Nephron (organoid): ENCODE data around the gene ZMYND10.

Experiments
- H3K27ac Mint-ChIP-seq, 3 experiments: 2 replicates each; pipeline ENCODE4 v1.8.0; 2020; ENCODE audit warnings: mixed read lengths in 3 of 3, mild to moderate bottlenecking in 2 of 3, moderate library complexity in 1 of 3
- H3K27me3 Mint-ChIP-seq: 2 replicates; pipeline ENCODE4 v1.8.0; 2021; ENCODE audit warnings: low read depth, mild to moderate bottlenecking, moderate library complexity, mixed read lengths
- H3K36me3 Mint-ChIP-seq: 2 replicates; pipeline ENCODE4 v1.8.0; 2020; ENCODE audit warnings: low read depth, mixed read lengths
- H3K4me1 Mint-ChIP-seq: 2 replicates; pipeline ENCODE4 v1.8.0; 2020; ENCODE audit warnings: mixed read lengths
- H3K4me3 Mint-ChIP-seq, 3 experiments: 2 replicates each; pipeline ENCODE4 v1.8.0; 2020; ENCODE audit warnings: mild to moderate bottlenecking in 3 of 3, mixed read lengths in 3 of 3, moderate library complexity in 2 of 3
- H3K9me3 Mint-ChIP-seq: 2 replicates; pipeline ENCODE4 v1.8.0; 2020; ENCODE audit warnings: mixed read lengths
- CTCF ChIP-seq, 3 experiments: fragments of 200-600 bp; sonication (generic); IDR thresholded peaks; one replicate each; pipeline ENCODE4 v1.5.0; 2021; ENCODE audit warnings: antibody characterized with exemption in 3 of 3; ENCODE audit not compliant: unreplicated experiment in 3 of 3

ZMYND10 gene

GRCh38 chr3:50322386-50323091 lies 23.0 kb downstream of the ZMYND10 start, which contains the start of gene HYAL2:
Gene HYAL2, minus strand, starts transcription at chr3:50322745. Its CDS starts 2,256 bp downstream, at chr3:50320489.
- H3K27ac Mint-ChIP-seq, result peak within 1 kb of the TSS; percentile 99 to 100 (median 99)
- H3K4me1 Mint-ChIP-seq, result peaks cover 41% of the 10 kb centered on the region
- H3K27me3 Mint-ChIP-seq, result no peaks in the 10 kb centered on the region

DNA sequence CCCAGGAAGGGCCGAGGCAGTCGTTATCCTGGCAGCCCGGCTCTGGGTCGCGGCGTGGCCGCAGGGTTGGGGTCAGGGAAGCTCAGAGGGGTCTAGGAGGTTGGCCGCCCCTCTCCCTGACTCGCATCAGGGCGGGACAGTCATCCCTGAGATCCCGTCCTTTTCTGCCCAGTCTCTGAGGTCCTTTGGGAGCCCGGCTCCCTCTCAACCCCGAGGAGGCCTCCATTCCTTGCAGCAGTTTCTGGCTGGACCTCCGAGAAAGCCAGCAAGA lies 23.5 kb downstream of the ZMYND10 start:
- peak overlapping the region; percentile 86 to 92 (median 88) for H3K4me3 Mint-ChIP-seq

More at GRCh38 chr3:50322386-50323091, 23.0 kb downstream of the ZMYND10 start, which contains the start of gene HYAL2:
- Mint-ChIP-seq H3K36me3 (peaks cover 21% of the 10 kb centered on the region), H3K4me3 (peak within 1 kb of the TSS; percentile 86 to 92 (median 88)), H3K9me3 (no peaks in the 10 kb centered on the region)
- no peak for TF ChIP-seq CTCF (IDR thresholded peaks at IDR 0.05; ENCODE audit: unreplicated experiment in 3 of 3)

DNA sequence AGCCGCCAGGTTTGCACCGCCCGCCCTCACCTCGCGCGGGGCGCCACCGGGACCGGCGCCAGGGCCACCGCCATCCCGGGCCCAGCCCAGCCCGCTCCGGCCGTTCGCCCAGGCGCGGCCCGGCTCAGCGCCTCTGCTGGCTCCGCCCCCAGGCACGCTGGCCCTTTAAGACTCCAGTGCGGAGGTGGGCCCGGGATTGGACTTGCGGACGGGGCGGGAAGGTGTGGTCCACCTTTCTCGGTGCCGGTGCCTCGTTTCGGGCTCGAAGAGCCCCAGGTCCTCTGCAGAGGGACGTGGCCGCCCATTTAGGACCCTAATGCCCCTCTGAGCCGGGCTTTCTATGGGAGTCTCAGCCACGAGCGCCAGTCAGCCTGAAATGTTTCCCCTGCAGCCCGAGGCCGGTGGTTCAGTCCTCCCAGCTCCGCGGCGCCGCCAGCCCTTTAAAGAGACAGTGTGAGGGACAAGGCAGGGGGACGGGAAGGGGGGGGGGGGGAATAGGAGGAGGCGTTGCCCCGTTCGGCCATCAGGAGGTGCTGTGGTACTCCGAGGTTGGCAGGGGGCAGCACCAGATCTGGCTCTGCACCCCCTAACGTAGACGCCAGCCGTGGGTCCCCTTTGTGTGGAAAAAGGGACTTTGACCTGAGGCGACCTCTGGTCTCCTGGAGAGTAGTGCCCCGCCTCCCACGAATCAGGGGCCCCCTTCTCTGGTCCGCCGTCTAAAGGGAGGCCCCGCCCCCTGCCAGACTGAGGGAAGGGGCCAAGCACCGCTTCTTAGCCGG lies 24.0 kb downstream of the ZMYND10 start:
- H3K9me3 Mint-ChIP-seq, result no peaks in the 10 kb centered on the region
- H3K36me3 Mint-ChIP-seq, result peaks cover 30% of the 10 kb centered on the region
- peaks cover 41% of the 10 kb centered on the region for H3K4me1 Mint-ChIP-seq
- H3K27me3 Mint-ChIP-seq, result no peaks in the 10 kb centered on the region
- H3K4me3 Mint-ChIP-seq, result peak overlapping the region; percentile 86 to 92 (median 88)
- peak; percentile 65 to 73 (median 71) for TF ChIP-seq CTCF (IDR thresholded peaks at IDR 0.05; ENCODE audit: unreplicated experiment in 3 of 3)
- H3K27ac Mint-ChIP-seq, result peak overlapping the region; percentile 99 to 100 (median 99)

More for the DNA sequence above, 23.5 kb downstream of the ZMYND10 start:
- H3K27ac Mint-ChIP-seq, result peak overlapping the region; percentile 99 to 100 (median 99)
- TF ChIP-seq CTCF (IDR thresholded peaks at IDR 0.05; ENCODE audit: unreplicated experiment in 3 of 3), result no peak
- peaks cover 25% of the 10 kb centered on the region for H3K36me3 Mint-ChIP-seq
- H3K27me3 Mint-ChIP-seq, result no peaks in the 10 kb centered on the region
- H3K9me3 Mint-ChIP-seq, result no peaks in the 10 kb centered on the region
- peaks cover 41% of the 10 kb centered on the region for H3K4me1 Mint-ChIP-seq

DNA sequence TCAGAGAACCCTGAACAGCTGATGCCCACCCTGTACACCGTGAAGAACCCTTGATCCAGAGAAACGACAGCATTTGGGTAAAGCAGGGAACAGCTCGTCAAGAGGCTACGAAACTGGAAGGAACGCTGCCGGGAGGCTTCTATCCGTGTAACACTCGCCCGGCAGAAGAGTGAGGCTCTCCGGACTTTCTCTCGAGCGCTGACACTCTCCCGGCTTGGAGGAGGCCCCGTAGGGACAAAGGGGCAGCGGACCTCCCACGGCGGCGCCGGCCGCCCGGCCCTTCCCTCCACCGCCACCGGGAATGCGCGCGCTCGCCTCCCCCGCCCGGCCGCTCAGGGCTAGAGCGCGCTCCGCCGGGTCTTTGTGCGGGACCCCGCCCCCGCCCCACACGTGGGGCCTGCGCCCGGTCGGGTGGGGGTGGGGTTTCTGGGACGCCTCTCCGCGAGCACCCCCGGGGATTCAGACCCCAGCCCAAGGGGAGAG lies 24.6 kb downstream of the ZMYND10 start:
- H3K4me1 Mint-ChIP-seq, result peaks cover 41% of the 10 kb centered on the region
- peak overlapping the region; percentile 93 to 99 (median 99) for H3K4me3 Mint-ChIP-seq
- peak overlapping the region; percentile 99 for H3K27ac Mint-ChIP-seq
- TF ChIP-seq CTCF (IDR thresholded peaks at IDR 0.05; ENCODE audit: unreplicated experiment in 3 of 3), result no peak
- no peaks in the 10 kb centered on the region for H3K9me3 Mint-ChIP-seq
- H3K36me3 Mint-ChIP-seq, result peaks cover 36% of the 10 kb centered on the region
- no peaks in the 10 kb centered on the region for H3K27me3 Mint-ChIP-seq

DNA sequence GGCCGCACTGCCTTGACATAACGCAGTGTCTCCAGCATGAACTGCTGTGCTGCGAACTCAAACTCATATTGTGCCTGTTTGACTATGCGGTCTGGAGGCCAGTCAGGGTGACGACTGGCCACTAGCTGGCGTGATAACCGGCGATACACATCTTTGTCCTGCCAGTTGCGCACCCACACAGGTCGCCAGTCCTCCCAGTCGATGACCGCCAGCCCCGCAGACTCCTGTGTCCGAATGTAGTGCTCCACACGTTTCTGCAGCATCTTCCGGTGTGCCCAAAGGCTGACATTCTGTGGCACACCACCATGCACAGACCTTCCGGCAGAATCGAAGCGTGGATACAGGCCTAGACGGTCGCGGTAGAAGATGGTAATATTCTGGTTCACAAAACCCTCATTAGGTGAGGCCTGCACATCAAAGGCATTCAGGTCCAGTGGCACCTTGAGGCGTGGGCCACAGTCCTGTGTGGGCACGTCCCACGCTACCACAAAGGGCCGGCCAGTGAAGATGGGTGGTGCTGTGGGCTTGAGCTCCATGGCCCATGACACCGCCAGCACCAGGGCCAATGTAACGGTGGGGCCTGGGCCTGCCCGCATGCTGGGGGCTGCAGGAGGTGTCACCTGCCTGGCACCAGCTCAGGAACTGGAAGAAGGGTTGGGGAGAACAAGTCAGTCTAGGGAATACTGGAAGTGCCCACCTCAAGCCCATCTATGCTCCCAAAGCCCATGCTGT lies 25.5 kb downstream of the ZMYND10 start:
- peak overlapping the region; percentile 93 to 99 (median 99) for H3K4me3 Mint-ChIP-seq
- peaks cover 41% of the 10 kb centered on the region for H3K36me3 Mint-ChIP-seq
- H3K27me3 Mint-ChIP-seq, result no peaks in the 10 kb centered on the region
- H3K9me3 Mint-ChIP-seq, result no peaks in the 10 kb centered on the region
- H3K4me1 Mint-ChIP-seq, result peaks cover 41% of the 10 kb centered on the region
- TF ChIP-seq CTCF (IDR thresholded peaks at IDR 0.05; ENCODE audit: unreplicated experiment in 3 of 3), result no peak
- peak overlapping the region; percentile 99 for H3K27ac Mint-ChIP-seq
